HepG2 (cell line): Measurements from ENCODE around the gene TMEM167B. TPM values are rescaled to one million over a fixed set of nuclear protein-coding genes. Genes with fewer than 3 reads are reported as not detected.

ENCODE experiments used
- ATF4 ChIP-seq, 2 experiments: fragments of 450-650 bp in 1 of 2; sonication (generic) in 1 of 2; formaldehyde crosslinking; IDR thresholded peaks; 2 replicates each; pipeline versions ENCODE4 v1.5.0 to v1.8.0; 2020 to 2022; ENCODE audit warnings: mild to moderate bottlenecking in 1 of 2, missing genetic modification reagents in 1 of 2
- CREB1 ChIP-seq, 2 experiments: fragments of 450-650 bp in 1 of 2; IDR thresholded peaks; 2 replicates each; pipeline ENCODE4 v1.6.1; 2016 to 2017; ENCODE audit warnings: control low read depth in 1 of 2, mild to moderate bottlenecking in 1 of 2, missing compliant biosample characterization in 1 of 2, missing genetic modification characterization in 1 of 2
- POGK ChIP-seq: sonication (generic); formaldehyde crosslinking; conservative IDR thresholded peaks from 2 replicates; pipeline ENCODE4 v1.8.0; 2022; ENCODE audit warnings: mild to moderate bottlenecking, moderate library complexity, missing genetic modification reagents
- PRDM4 ChIP-seq: sonication (generic); formaldehyde crosslinking; IDR thresholded peaks from 2 replicates; pipeline ENCODE4 v1.9.0; 2021; ENCODE audit warnings: missing genetic modification reagents, borderline replicate concordance
- RBAK ChIP-seq: sonication (generic); formaldehyde crosslinking; IDR thresholded peaks from 2 replicates; pipeline ENCODE4 v1.5.1; 2020; ENCODE audit warnings: mild to moderate bottlenecking, missing genetic modification reagents
- RERE ChIP-seq: IDR thresholded peaks from 2 replicates; pipeline ENCODE4 v1.6.1; 2016; ENCODE audit warnings: low read depth, missing genetic modification reagents, missing compliant biosample characterization
- ZNF253 ChIP-seq: sonication (generic); formaldehyde crosslinking; IDR thresholded peaks from 2 replicates; pipeline ENCODE4 v1.8.0; 2022; ENCODE audit warnings: mild to moderate bottlenecking, missing genetic modification reagents, borderline replicate concordance
- ZNF550 ChIP-seq: sonication (generic); formaldehyde crosslinking; IDR thresholded peaks from 2 replicates; pipeline ENCODE4 v1.4.0; 2020; ENCODE audit warnings: mild to moderate bottlenecking, missing genetic modification reagents, borderline replicate concordance
- ZNF703 ChIP-seq: sonication (generic); formaldehyde crosslinking; IDR thresholded peaks from 2 replicates; pipeline ENCODE4 v1.5.1; 2020; ENCODE audit warnings: missing genetic modification reagents, mild to moderate bottlenecking, moderate library complexity, borderline replicate concordance
- ZNF746 ChIP-seq: sonication (generic); formaldehyde crosslinking; IDR thresholded peaks from 2 replicates; pipeline ENCODE4 v1.8.0; 2022; ENCODE audit warnings: mild to moderate bottlenecking, missing genetic modification reagents
- polyA plus RNA-seq, 8 experiments: library from polyadenylated mRNA; depleted of rRNA in 3 of 8; stranded (reverse) in 7 of 8; unstranded in 1 of 8; fragments of >200 nt; fragmentation: Illumina TruSeq in 4 of 8; extraction: Trizol in 4 of 8; gene quantifications; 2 replicates each; pipeline versions ENCODE4 v1.2.1 to v1.2.3, GENCODE V29; 2011 to 2016; ENCODE audit warnings: low read depth in 4 of 8, missing spikeins in 1 of 8, mixed read lengths in 1 of 8; ENCODE audit not compliant: insufficient read depth in 1 of 8
- total RNA-seq, 5 experiments: library from RNA; depleted of rRNA; stranded (reverse); fragments of >200 nt; fragmentation: Illumina TruSeq; extraction: Trizol; gene quantifications; 2 replicates each; pipeline ENCODE4 v1.2.3, GENCODE V29; 2016; ENCODE audit warnings: low read depth in 1 of 5
- TF ChIP-seq, protein P1 (sequence below): sonication (generic); formaldehyde crosslinking; IDR thresholded peaks from 2 replicates; pipeline ENCODE4 v1.4.0; 2020; ENCODE audit warnings: missing genetic modification reagents
- TF ChIP-seq, protein P2 (sequence below): sonication (generic); formaldehyde crosslinking; conservative IDR thresholded peaks from 2 replicates; pipeline ENCODE4 v1.5.0; 2020; ENCODE audit warnings: missing genetic modification reagents

TMEM167B gene
- total and polyA plus RNA-seq, 2 of the 13 experiments (the other 11 are each of a cell fraction or from before 2014, with no cell fraction given), result 9.5 to 22.4 TPM

- TF ChIP-seq CREB1 (IDR thresholded peaks at IDR 0.05) (peak; percentile 79), CREB1 (CRISPR knock-in tag; IDR thresholded peaks at IDR 0.05) (peak; percentile 88), ATF4 (CRISPR knock-in tag; IDR thresholded peaks at IDR 0.05) (no peak), ZNF550 (CRISPR knock-in tag) (no peak), RERE (CRISPR knock-in tag) (0 out of 2 replicates have a peak, but pooled peaks have one; percentile 38), ZNF746 (CRISPR knock-in tag) (0 out of 2 replicates have a peak, but pooled peaks have one; percentile 49), RBAK (CRISPR knock-in tag) (no peak), PRDM4 (CRISPR knock-in tag) (0 out of 2 replicates have a peak, but pooled peaks have one; percentile 15), POGK (CRISPR knock-in tag) (peak; percentile 91), ZNF253 (CRISPR knock-in tag) (no peak), ZNF703 (0 out of 2 replicates have a peak, but pooled peaks have one; percentile 51)
- TF ChIP-seq, protein P1, sequence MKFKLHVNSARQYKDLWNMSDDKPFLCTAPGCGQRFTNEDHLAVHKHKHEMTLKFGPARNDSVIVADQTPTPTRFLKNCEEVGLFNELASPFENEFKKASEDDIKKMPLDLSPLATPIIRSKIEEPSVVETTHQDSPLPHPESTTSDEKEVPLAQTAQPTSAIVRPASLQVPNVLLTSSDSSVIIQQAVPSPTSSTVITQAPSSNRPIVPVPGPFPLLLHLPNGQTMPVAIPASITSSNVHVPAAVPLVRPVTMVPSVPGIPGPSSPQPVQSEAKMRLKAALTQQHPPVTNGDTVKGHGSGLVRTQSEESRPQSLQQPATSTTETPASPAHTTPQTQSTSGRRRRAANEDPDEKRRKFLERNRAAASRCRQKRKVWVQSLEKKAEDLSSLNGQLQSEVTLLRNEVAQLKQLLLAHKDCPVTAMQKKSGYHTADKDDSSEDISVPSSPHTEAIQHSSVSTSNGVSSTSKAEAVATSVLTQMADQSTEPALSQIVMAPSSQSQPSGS, result peak; percentile 90
- TF ChIP-seq, protein P2, sequence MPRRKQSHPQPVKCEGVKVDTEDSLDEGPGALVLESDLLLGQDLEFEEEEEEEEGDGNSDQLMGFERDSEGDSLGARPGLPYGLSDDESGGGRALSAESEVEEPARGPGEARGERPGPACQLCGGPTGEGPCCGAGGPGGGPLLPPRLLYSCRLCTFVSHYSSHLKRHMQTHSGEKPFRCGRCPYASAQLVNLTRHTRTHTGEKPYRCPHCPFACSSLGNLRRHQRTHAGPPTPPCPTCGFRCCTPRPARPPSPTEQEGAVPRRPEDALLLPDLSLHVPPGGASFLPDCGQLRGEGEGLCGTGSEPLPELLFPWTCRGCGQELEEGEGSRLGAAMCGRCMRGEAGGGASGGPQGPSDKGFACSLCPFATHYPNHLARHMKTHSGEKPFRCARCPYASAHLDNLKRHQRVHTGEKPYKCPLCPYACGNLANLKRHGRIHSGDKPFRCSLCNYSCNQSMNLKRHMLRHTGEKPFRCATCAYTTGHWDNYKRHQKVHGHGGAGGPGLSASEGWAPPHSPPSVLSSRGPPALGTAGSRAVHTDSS, result no peak
Measured at GRCh38 chr1:109090196-109091077, at the start of gene TMEM167B (continued).
